Body of pancreas (tissue), 4 donors: ENCODE results near the gene PTDSS2. TPM values are rescaled to one million over a fixed set of nuclear protein-coding genes. Genes with fewer than 3 reads are reported as not detected.
"Not testable (repeated sequence)": the region's sequence is repeated elsewhere in the genome, so short reads cannot be mapped to it uniquely, and the experiment has no call there.

ENCODE experiments used
- ATAC-seq: fragments of 150-250 bp; one replicate; pipeline ENCODE4 v1.9.1; 2016
- DNase-seq, 4 donors: peaks; one replicate each; pipeline ENCODE4 v3.0.0-alpha.2; 2019
- H3K27ac ChIP-seq, 4 donors: fragments of 200-600 bp; sonication (generic); 1 replicate in 3 of 4; 2 replicates in 1 of 4; pipeline versions ENCODE4 v1.5.1 to v1.6.1; 2016 to 2019; ENCODE audit warnings: mild to moderate bottlenecking in 1 of 4, mixed read lengths in 1 of 4, moderate library complexity in 1 of 4
- H3K27me3 ChIP-seq, 2 donors: fragments of 200-600 bp; sonication (generic); one replicate each; pipeline ENCODE4 v1.6.0; 2016; ENCODE audit warnings: mild to moderate bottlenecking in 1 of 2
- H3K36me3 ChIP-seq, 2 donors: fragments of 200-600 bp; sonication (generic); replicated peaks in 1 of 2; 2 replicates each; pipeline ENCODE4 v1.5.1; 2016; ENCODE audit warnings: low read depth in 2 of 2; ENCODE audit not compliant: insufficient read depth in 1 of 2
- H3K4me1 ChIP-seq: fragments of 200-600 bp; sonication (generic); one replicate; pipeline ENCODE4 v1.6.0; 2016
- H3K4me3 ChIP-seq, 2 donors: fragments of 200-600 bp; sonication (generic); 1 replicate in 1 of 2; 2 replicates in 1 of 2; pipeline ENCODE4 v1.5.1; 2016 to 2019
- H3K9me3 ChIP-seq, 3 donors: fragments of 200-600 bp; sonication (generic); 1 replicate in 2 of 3; 2 replicates in 1 of 3; pipeline ENCODE4 v1.5.1; 2016
- CTCF ChIP-seq, 7 experiments: fragments of 450-650 bp in 4 of 7; fragments of 200-600 bp in 3 of 7; sonication (generic) in 3 of 7; IDR thresholded peaks; one replicate each; pipeline ENCODE4 v1.5.1; 2016 to 2019; ENCODE audit warnings: antibody characterized with exemption in 7 of 7
- POLR2A ChIP-seq, 3 donors: fragments of 450-650 bp; IDR thresholded peaks; one replicate each; pipeline ENCODE4 v1.6.1; 2016; ENCODE audit warnings: antibody characterized with exemption in 3 of 3, mild to moderate bottlenecking in 2 of 3
- WGBS, 2 donors: methylation state at CpG; one replicate each; pipeline ENCODE4 v1.1.5; 2017; 5-methylcytosine and 5-hydroxymethylcytosine counted together
- intact Hi-C: fragments of 100-400 bp; cut with DNase I; formaldehyde crosslinking; loops from one replicate; pipeline ENCODE4 v1.15.1; 2023
- total RNA-seq, 2 donors: library from RNA; depleted of rRNA; stranded (reverse); fragments of >200 nt; gene quantifications; one replicate each; pipeline ENCODE4 v1.1.0, GENCODE V29; 2016

Gene PTDSS2
- total RNA-seq, 2 donors from 2014 or later = 17.4 to 93.3 TPM

- H3K27ac ChIP-seq = no peak overlapping the region
- ATAC-seq (no peak), DNase-seq (no peak)
- TF ChIP-seq POLR2A (IDR thresholded peaks at IDR 0.05) (no peak), CTCF (IDR thresholded peaks at IDR 0.05) (no peak)
- intact Hi-C loops = no loop called here
- no peak overlapping the region for H3K4me3 ChIP-seq
- no peaks in the 10 kb centered on the region for H3K36me3 ChIP-seq
- H3K27me3 ChIP-seq = no peaks in the 10 kb centered on the region
- no peaks in the 10 kb centered on the region for H3K9me3 ChIP-seq
- 81 to 87% methylated on average over 4 of the region's 4 CpGs for WGBS, 2 donors
- no peaks in the 10 kb centered on the region for H3K4me1 ChIP-seq
These were observed 25.8 kb upstream of the PTDSS2 start for GRCh38 chr11:424232-424631.

GRCh38 chr11:424766-425165 is 25.3 kb upstream of the PTDSS2 start:
- H3K4me1 ChIP-seq, H3K36me3 ChIP-seq, H3K9me3 ChIP-seq, ATAC-seq, H3K27ac ChIP-seq, H3K27me3 ChIP-seq, intact Hi-C loops, DNase-seq, H3K4me3 ChIP-seq: not testable (repeated sequence)
- WGBS, 2 donors = 68 to 71% methylated on average over 24 to 33 of the region's 45 CpGs

- no peaks in the 10 kb centered on the region for H3K4me1 ChIP-seq
- no peak for ATAC-seq
- 81 to 93% methylated on average over 4 of the region's 4 CpGs for WGBS, 2 donors
- no peak for DNase-seq
- no peak overlapping the region for H3K27ac ChIP-seq
- no peaks in the 10 kb centered on the region for H3K36me3 ChIP-seq
- no peaks in the 10 kb centered on the region for H3K27me3 ChIP-seq
- no peak overlapping the region for H3K4me3 ChIP-seq
- intact Hi-C loops = no loop called here
- TF ChIP-seq POLR2A (IDR thresholded peaks at IDR 0.05) (no peak), CTCF (IDR thresholded peaks at IDR 0.05) (no peak)
- H3K9me3 ChIP-seq = no peaks in the 10 kb centered on the region
These were observed 24.8 kb upstream of the PTDSS2 start for GRCh38 chr11:425301-425700.

- Histone ChIP-seq H3K27me3 (no peaks in the 10 kb centered on the region), H3K27ac (no peak overlapping the region), H3K4me1 (no peaks in the 10 kb centered on the region), H3K36me3 (no peaks in the 10 kb centered on the region), H3K4me3 (no peak overlapping the region), H3K9me3 (no peaks in the 10 kb centered on the region)
- TF ChIP-seq CTCF (IDR thresholded peaks at IDR 0.05) = no peak
- TF ChIP-seq POLR2A (IDR thresholded peaks at IDR 0.05) = no peak
- intact Hi-C loops = no loop called here
- DNase-seq = no peak
- WGBS, 2 donors = 92 to 100% methylated on average over 2 to 8 of the region's 8 CpGs
- ATAC-seq = no peak
These were observed 23.2 kb upstream of the PTDSS2 start for GRCh38 chr11:426851-427250.

GRCh38 chr11:428295-428694 is 21.8 kb upstream of the PTDSS2 start:
- H3K27ac ChIP-seq = no peak overlapping the region
- intact Hi-C loops = no loop called here
- TF ChIP-seq POLR2A (IDR thresholded peaks at IDR 0.05) = no peak
- DNase-seq = no peak
- H3K9me3 ChIP-seq = no peaks in the 10 kb centered on the region
- WGBS, 2 donors = 92 to 96% methylated on average over 14 to 18 of the region's 24 CpGs
- no peak overlapping the region for H3K4me3 ChIP-seq
- H3K27me3 ChIP-seq = no peaks in the 10 kb centered on the region
- ATAC-seq = no peak
- H3K36me3 ChIP-seq = no peaks in the 10 kb centered on the region
- H3K4me1 ChIP-seq = no peaks in the 10 kb centered on the region

GRCh38 chr11:429391-429790 is 20.7 kb upstream of the PTDSS2 start:
- Histone ChIP-seq H3K36me3 (no peaks in the 10 kb centered on the region), H3K9me3 (no peaks in the 10 kb centered on the region), H3K27me3 (no peaks in the 10 kb centered on the region), H3K4me3 (no peak overlapping the region), H3K27ac (no peak overlapping the region), H3K4me1 (no peaks in the 10 kb centered on the region)
- no peak for DNase-seq
- WGBS, 2 donors = 87 to 89% methylated on average over 17 to 27 of the region's 27 CpGs
- intact Hi-C loops = no loop called here
- TF ChIP-seq CTCF (IDR thresholded peaks at IDR 0.05) (no peak), POLR2A (IDR thresholded peaks at IDR 0.05) (no peak)
- no peak for ATAC-seq
